Coronary artery (tissue), 2 donors: ENCODE data around the gene ATP23.

Source experiments
- DNase-seq: peaks from one replicate; pipeline ENCODE4 v3.0.0-alpha.2; 2017; ENCODE audit warnings: low spot score
- H3K27ac ChIP-seq, 2 donors: fragments of 200-600 bp; sonication (generic); one replicate each; pipeline ENCODE4 v1.5.1; 2016 to 2019
- H3K4me3 ChIP-seq: fragments of 200-600 bp; sonication (generic); 2 replicates; pipeline ENCODE4 v1.5.1; 2016; ENCODE audit warnings: mild to moderate bottlenecking, moderate library complexity
- TF ChIP-seq, protein P1 (sequence below): fragments of 200-600 bp; sonication (generic); IDR thresholded peaks from one replicate; pipeline ENCODE4 v1.5.1; 2019; ENCODE audit warnings: antibody characterized with exemption

ATP23 gene

DNA sequence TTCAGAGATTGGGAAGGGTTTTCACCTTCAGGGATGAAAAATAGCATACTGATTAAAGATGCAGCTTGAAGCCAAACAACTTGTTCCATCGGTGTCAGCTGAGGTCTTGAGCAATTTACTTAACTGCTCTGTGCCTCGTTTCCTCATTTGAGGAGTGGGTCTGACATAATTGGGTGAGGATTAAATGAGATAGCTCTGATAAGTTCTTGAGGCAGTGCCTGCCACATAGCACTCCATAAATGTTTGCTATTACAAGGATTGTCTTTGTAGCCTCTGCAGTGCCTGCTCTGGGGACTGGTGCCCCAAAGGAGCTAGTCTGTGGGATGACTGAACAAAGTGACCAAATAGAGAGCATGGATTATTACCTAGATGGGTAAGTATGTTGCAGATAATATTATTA is 50.6 kb downstream of the ATP23 start:
- DNase-seq, result no peak
- Histone ChIP-seq H3K4me3 (no peak overlapping the region), H3K27ac (no peak overlapping the region)
- TF ChIP-seq, protein P1, sequence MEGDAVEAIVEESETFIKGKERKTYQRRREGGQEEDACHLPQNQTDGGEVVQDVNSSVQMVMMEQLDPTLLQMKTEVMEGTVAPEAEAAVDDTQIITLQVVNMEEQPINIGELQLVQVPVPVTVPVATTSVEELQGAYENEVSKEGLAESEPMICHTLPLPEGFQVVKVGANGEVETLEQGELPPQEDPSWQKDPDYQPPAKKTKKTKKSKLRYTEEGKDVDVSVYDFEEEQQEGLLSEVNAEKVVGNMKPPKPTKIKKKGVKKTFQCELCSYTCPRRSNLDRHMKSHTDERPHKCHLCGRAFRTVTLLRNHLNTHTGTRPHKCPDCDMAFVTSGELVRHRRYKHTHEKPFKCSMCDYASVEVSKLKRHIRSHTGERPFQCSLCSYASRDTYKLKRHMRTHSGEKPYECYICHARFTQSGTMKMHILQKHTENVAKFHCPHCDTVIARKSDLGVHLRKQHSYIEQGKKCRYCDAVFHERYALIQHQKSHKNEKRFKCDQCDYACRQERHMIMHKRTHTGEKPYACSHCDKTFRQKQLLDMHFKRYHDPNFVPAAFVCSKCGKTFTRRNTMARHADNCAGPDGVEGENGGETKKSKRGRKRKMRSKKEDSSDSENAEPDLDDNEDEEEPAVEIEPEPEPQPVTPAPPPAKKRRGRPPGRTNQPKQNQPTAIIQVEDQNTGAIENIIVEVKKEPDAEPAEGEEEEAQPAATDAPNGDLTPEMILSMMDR, result no peak

DNA sequence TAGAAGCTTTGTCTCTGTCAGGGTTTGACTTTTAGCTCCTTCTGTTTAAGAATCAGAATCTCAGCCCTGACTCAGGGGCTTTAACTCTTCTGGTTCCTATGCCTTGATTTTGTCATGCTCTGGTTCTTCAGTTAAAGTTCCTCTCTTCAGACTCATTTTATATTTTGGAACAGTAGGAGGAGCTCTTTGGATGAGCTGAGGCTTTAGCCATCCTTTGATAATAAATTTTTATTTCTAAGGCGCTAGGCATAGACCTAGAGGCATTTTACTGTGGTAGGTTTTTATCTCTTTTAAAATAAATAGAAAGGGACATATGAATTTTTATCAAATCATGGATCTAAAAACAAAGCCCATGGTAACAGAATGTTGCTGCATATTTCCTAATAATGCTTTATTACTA is 51.7 kb downstream of the ATP23 start:
- Histone ChIP-seq H3K27ac (no peak overlapping the region), H3K4me3 (no peak overlapping the region)
- DNase-seq, result no peak
- TF ChIP-seq, protein P1, result no peak

DNA sequence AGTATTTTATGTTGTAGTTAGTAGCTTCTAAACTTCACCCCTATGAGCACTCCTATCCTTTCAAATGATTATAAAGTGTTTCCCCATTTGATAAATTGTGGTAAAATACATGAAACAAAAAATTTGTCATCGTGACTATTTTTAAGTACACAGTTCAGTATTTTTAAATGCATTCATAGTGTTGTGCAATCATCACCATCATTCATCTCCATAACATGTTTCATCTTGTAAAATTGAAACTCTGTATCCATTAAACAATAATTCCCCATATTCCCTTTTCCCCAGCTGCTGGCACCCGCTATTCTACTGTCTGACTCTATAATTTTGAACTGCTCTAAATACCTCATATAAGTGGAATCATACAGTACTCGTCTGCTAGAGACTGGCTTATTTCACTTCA is 52.5 kb downstream of the ATP23 start:
- Histone ChIP-seq H3K27ac (no peak overlapping the region), H3K4me3 (no peak overlapping the region)
- no peak for DNase-seq
- TF ChIP-seq, protein P1, result no peak

DNA sequence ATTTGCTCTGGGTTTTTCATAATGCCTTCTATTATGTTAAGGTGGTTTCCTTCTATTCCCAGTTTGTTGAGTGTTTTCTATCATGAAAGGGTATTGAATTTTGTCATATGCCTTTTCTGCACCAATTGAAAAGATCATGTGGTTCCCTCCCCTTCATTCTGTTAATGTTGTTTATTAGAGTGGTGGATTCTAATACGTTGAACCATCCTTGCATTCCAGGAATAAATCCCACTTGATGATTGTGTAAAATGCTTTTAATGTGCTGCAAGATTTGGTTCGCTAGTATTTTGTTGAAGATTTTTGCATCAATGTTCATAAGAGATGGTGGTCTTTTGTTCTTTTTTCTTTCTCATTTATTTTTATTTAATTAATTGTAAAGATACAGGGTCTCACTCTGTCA is 55.2 kb downstream of the ATP23 start:
- DNase-seq, result no peak
- Histone ChIP-seq H3K4me3 (no peak overlapping the region), H3K27ac (no peak overlapping the region)
- TF ChIP-seq, protein P1, result no peak

DNA sequence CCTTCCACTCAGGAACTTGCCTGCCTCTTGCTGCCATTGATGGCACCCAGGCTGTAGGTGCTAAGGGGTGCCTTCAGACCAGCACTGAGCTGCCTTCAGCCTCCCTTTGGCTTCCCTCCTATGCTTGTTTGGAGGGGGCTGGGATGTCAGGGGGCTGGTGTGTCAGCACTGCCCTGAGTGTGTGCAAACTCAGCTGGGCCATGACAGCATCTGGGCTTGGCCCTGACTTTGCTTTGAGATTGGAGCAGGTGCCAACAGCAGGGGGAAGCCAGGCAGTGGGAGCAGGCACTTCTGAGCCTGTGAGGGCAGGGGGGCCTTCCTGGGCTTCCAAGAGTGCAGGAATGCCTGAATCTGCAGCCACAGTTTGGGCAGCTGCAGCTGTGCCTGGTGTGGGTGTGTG is 56.9 kb downstream of the ATP23 start:
- H3K27ac ChIP-seq, result no peak overlapping the region
- TF ChIP-seq, protein P1, result no peak
- DNase-seq, result no peak
- H3K4me3 ChIP-seq, result no peak overlapping the region

DNA sequence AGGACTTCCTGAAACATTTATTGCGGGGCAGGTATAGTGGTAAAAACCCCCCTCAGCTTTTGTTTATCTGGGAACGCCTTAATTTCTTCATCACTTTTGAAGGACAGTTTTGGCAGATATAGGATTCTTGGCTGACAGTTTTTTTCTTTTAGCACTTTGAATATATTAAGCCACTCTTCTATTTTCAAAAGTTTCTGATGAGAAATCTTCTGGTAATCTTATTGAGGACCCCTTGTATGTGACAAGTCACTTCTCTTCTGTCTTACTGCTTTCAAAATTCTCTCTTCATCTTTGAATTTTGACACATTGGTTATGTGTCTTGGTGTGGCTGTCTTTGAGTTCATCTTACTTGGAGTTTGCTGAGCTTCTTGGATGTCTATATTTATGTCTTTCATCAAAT is 59.1 kb downstream of the ATP23 start:
- no peak for DNase-seq
- Histone ChIP-seq H3K4me3 (no peak overlapping the region), H3K27ac (no peak overlapping the region)
- TF ChIP-seq, protein P1, result no peak

DNA sequence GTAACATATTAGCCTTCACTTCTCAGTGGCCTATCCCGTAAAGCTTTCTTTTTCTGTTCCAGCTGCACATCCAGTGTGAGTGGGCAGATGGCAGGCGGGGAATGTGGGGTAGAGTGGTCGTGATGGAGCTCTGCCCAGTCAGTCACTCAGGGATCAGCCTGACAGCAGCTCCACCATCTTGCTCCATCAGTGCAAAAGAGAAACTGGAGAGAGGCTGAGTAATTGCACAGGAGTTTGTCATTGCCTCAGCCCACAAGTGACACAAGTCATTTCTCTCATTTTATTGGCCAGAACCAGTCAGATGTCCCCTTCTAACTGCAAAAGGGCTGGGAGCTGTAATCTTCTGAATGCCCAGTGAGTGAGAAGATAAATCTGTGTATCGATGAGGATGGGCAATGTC is 66.5 kb downstream of the ATP23 start:
- TF ChIP-seq, protein P1, result no peak
- no peak for DNase-seq
- Histone ChIP-seq H3K4me3 (no peak overlapping the region), H3K27ac (no peak overlapping the region)
